Measurements from ENCODE around the gene COG4.

COG4 gene

GRCh38 chr16:70463235-70463634, 60.1 kb downstream of the COG4 start:
- no peak overlapping the region for H2AFZ ChIP-seq (ENCODE audit: low read depth, low read length)
- TF ChIP-seq EZH2phosphoT487 (IDR thresholded peaks at IDR 0.05; ENCODE audit: low read depth) (no peak), CTCF (IDR thresholded peaks at IDR 0.05; ENCODE audit: low read depth, low read length) (no peak)
- no peak overlapping the region for H3K27ac ChIP-seq (ENCODE audit: low read length)
- no peak overlapping the region for H3K4me2 ChIP-seq (ENCODE audit: low read length)
- no peaks in the 10 kb centered on the region for H3K4me1 ChIP-seq (ENCODE audit: low read length)
- H3K27me3 ChIP-seq (ENCODE audit: low read depth, low read length) = no peaks in the 10 kb centered on the region
- H3K9me3 ChIP-seq (ENCODE audit: insufficient read depth, low read length) = no peaks in the 10 kb centered on the region
- peaks cover 2% of the 10 kb centered on the region for H3K36me3 ChIP-seq (replicated peaks; ENCODE audit: low read depth, low read length)
- H3K4me3 ChIP-seq (ENCODE audit: low read length) = no peak overlapping the region
- H3K79me2 ChIP-seq (ENCODE audit: low read length) = no peaks in the 10 kb centered on the region
- no peaks in the 10 kb centered on the region for H4K20me1 ChIP-seq (ENCODE audit: insufficient read depth, low read length)
- no peak overlapping the region for H3K9ac ChIP-seq (ENCODE audit: low read length)

GRCh38 chr16:70460737-70461261, 62.6 kb downstream of the COG4 start:
- no peaks in the 10 kb centered on the region for H3K4me1 ChIP-seq (ENCODE audit: low read length)
- H3K4me2 ChIP-seq (ENCODE audit: low read length) = no peak overlapping the region
- no peaks in the 10 kb centered on the region for H3K27me3 ChIP-seq (ENCODE audit: low read depth, low read length)
- H3K36me3 ChIP-seq (replicated peaks; ENCODE audit: low read depth, low read length) = no peaks in the 10 kb centered on the region
- H4K20me1 ChIP-seq (ENCODE audit: insufficient read depth, low read length) = no peaks in the 10 kb centered on the region
- no peaks in the 10 kb centered on the region for H3K9me3 ChIP-seq (ENCODE audit: insufficient read depth, low read length)
- H3K4me3 ChIP-seq (ENCODE audit: low read length) = no peak overlapping the region
- TF ChIP-seq CTCF (IDR thresholded peaks at IDR 0.05; ENCODE audit: low read depth, low read length) (no peak), EZH2phosphoT487 (IDR thresholded peaks at IDR 0.05; ENCODE audit: low read depth) (no peak)
- H3K79me2 ChIP-seq (ENCODE audit: low read length) = no peaks in the 10 kb centered on the region
- H3K27ac ChIP-seq (ENCODE audit: low read length) = no peak overlapping the region
- H3K9ac ChIP-seq (ENCODE audit: low read length) = no peak overlapping the region
- H2AFZ ChIP-seq (ENCODE audit: low read depth, low read length) = no peak overlapping the region

- H3K27ac ChIP-seq (ENCODE audit: low read length) = no peak overlapping the region
- H3K27me3 ChIP-seq (ENCODE audit: low read depth, low read length) = no peaks in the 10 kb centered on the region
- no peak overlapping the region for H3K9ac ChIP-seq (ENCODE audit: low read length)
- no peaks in the 10 kb centered on the region for H4K20me1 ChIP-seq (ENCODE audit: insufficient read depth, low read length)
- H3K4me1 ChIP-seq (ENCODE audit: low read length) = peaks cover 9% of the 10 kb centered on the region
- H2AFZ ChIP-seq (ENCODE audit: low read depth, low read length) = no peak overlapping the region
- TF ChIP-seq CTCF (IDR thresholded peaks at IDR 0.05; ENCODE audit: low read depth, low read length) (no peak), EZH2phosphoT487 (IDR thresholded peaks at IDR 0.05; ENCODE audit: low read depth) (no peak)
- no peaks in the 10 kb centered on the region for H3K9me3 ChIP-seq (ENCODE audit: insufficient read depth, low read length)
- no peak overlapping the region for H3K4me2 ChIP-seq (ENCODE audit: low read length)
- H3K79me2 ChIP-seq (ENCODE audit: low read length) = peaks cover 7% of the 10 kb centered on the region; the same call in 1 of the 2 replicates
- H3K4me3 ChIP-seq (ENCODE audit: low read length) = no peak overlapping the region
- H3K36me3 ChIP-seq (replicated peaks; ENCODE audit: low read depth, low read length) = no peaks in the 10 kb centered on the region
Measured at GRCh38 chr16:70457446-70458166, 65.7 kb downstream of the COG4 start.

GRCh38 chr16:70455910-70456309, 67.4 kb downstream of the COG4 start:
- H3K79me2 ChIP-seq (ENCODE audit: low read length) = peaks cover 7% of the 10 kb centered on the region; the same call in 1 of the 2 replicates
- H3K4me2 ChIP-seq (ENCODE audit: low read length) = no peak overlapping the region

More at GRCh38 chr16:70455910-70456309, 67.4 kb downstream of the COG4 start:
- no peak overlapping the region for H3K27ac ChIP-seq (ENCODE audit: low read length)
- no peaks in the 10 kb centered on the region for H4K20me1 ChIP-seq (ENCODE audit: insufficient read depth, low read length)
- no peaks in the 10 kb centered on the region for H3K36me3 ChIP-seq (replicated peaks; ENCODE audit: low read depth, low read length)
- H2AFZ ChIP-seq (ENCODE audit: low read depth, low read length) = no peak overlapping the region
- TF ChIP-seq EZH2phosphoT487 (IDR thresholded peaks at IDR 0.05; ENCODE audit: low read depth) (no peak), CTCF (IDR thresholded peaks at IDR 0.05; ENCODE audit: low read depth, low read length) (no peak)
- H3K27me3 ChIP-seq (ENCODE audit: low read depth, low read length) = no peaks in the 10 kb centered on the region
- no peak overlapping the region for H3K4me3 ChIP-seq (ENCODE audit: low read length)
- no peaks in the 10 kb centered on the region for H3K9me3 ChIP-seq (ENCODE audit: insufficient read depth, low read length)
- no peak overlapping the region for H3K9ac ChIP-seq (ENCODE audit: low read length)
- H3K4me1 ChIP-seq (ENCODE audit: low read length) = peaks cover 9% of the 10 kb centered on the region
